Upper lobe of right lung (tissue), 1 donor: ENCODE measurements around the gene SNX13. TPM values are rescaled to one million over a fixed set of nuclear protein-coding genes. Genes with fewer than 3 reads are reported as not detected.

ENCODE experiments used
- ATAC-seq: fragments of 200-7000 bp; cut with Tn5 transposase; one replicate; pipeline ENCODE4 v1.9.1; 2020; ENCODE audit warnings: mild to moderate bottlenecking, moderate library complexity
- DNase-seq: peaks from one replicate; pipeline ENCODE4 v3.0.0-alpha.2; 2020
- H3K27ac ChIP-seq: fragments of 200-600 bp; one replicate; pipeline ENCODE4 v1.8.0; 2022
- H3K27me3 ChIP-seq: fragments of 200-600 bp; one replicate; pipeline ENCODE4 v1.8.0; 2022; ENCODE audit warnings: mild to moderate bottlenecking
- H3K36me3 ChIP-seq: fragments of 200-600 bp; one replicate; pipeline ENCODE4 v1.8.0; 2022
- H3K4me1 ChIP-seq: fragments of 200-600 bp; one replicate; pipeline ENCODE4 v1.8.0; 2022
- H3K4me3 ChIP-seq: fragments of 200-600 bp; one replicate; pipeline ENCODE4 v1.8.0; 2022; ENCODE audit warnings: mild to moderate bottlenecking
- H3K9me3 ChIP-seq: fragments of 200-600 bp; one replicate; pipeline ENCODE4 v1.8.0; 2022
- intact Hi-C: fragments of 100-400 bp; cut with DNase I; formaldehyde crosslinking; loops from one replicate; pipeline ENCODE4 v1.11.0; 2022
- long read RNA-seq: library from polyadenylated mRNA; unstranded; transcript quantifications from one replicate; pipeline ENCODE4 v2.0.0, GENCODE V29; 2021
- total RNA-seq: library from RNA; stranded (reverse); fragmentation: NEBNext Ultra II Directional; extraction: Animal tissue kit (Norgen Biotek cat#: 25700); gene quantifications from one replicate; pipeline ENCODE4 v1.2.1, GENCODE V29; 2021
- TF ChIP-seq, protein P1 (sequence below): fragments of 200-600 bp; IDR thresholded peaks from one replicate; pipeline ENCODE4 v1.8.0; 2022; ENCODE audit warnings: antibody characterized with exemption
- donor health status: DM: no; HTN: yes; CAD: no; lungs with severe emphysema.

Gene SNX13, protein sequence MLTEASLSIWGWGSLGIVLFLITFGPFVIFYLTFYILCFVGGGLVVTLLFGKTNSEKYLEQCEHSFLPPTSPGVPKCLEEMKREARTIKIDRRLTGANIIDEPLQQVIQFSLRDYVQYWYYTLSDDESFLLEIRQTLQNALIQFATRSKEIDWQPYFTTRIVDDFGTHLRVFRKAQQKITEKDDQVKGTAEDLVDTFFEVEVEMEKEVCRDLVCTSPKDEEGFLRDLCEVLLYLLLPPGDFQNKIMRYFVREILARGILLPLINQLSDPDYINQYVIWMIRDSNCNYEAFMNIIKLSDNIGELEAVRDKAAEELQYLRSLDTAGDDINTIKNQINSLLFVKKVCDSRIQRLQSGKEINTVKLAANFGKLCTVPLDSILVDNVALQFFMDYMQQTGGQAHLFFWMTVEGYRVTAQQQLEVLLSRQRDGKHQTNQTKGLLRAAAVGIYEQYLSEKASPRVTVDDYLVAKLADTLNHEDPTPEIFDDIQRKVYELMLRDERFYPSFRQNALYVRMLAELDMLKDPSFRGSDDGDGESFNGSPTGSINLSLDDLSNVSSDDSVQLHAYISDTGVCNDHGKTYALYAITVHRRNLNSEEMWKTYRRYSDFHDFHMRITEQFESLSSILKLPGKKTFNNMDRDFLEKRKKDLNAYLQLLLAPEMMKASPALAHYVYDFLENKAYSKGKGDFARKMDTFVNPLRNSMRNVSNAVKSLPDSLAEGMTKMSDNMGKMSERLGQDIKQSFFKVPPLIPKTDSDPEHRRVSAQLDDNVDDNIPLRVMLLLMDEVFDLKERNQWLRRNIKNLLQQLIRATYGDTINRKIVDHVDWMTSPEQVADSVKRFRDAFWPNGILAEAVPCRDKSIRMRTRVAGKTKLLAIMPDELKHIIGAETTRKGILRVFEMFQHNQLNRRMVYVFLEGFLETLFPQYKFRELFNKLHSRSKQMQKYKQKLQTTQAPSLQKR
- 47.0 TPM for total RNA-seq
- long read RNA-seq, full-length matches to known transcripts = 50 of 77 reads
- long read RNA-seq, partial matches to known transcripts = 5 of 77 reads
- long read RNA-seq, other reads (novel, unspliced or antisense) = 22 of 77 reads

GRCh38 chr7:17940302-17940883 is at the start of gene SNX13:
SNX13 (minus strand) TSS chr7:17940494; CDS start chr7:17940295, 199 bp downstream.
- Histone ChIP-seq H3K9me3 (no peaks in the 10 kb centered on the region), H3K4me1 (peaks cover 32% of the 10 kb centered on the region), H3K27ac (peak within 1 kb of the TSS; percentile 99), H3K27me3 (no peaks in the 10 kb centered on the region), H3K36me3 (no peaks in the 10 kb centered on the region), H3K4me3 (peak within 1 kb of the TSS; percentile 93)
- DNase-seq (peak; percentile 97), ATAC-seq (peak; percentile 99)
- TF ChIP-seq, protein P1, sequence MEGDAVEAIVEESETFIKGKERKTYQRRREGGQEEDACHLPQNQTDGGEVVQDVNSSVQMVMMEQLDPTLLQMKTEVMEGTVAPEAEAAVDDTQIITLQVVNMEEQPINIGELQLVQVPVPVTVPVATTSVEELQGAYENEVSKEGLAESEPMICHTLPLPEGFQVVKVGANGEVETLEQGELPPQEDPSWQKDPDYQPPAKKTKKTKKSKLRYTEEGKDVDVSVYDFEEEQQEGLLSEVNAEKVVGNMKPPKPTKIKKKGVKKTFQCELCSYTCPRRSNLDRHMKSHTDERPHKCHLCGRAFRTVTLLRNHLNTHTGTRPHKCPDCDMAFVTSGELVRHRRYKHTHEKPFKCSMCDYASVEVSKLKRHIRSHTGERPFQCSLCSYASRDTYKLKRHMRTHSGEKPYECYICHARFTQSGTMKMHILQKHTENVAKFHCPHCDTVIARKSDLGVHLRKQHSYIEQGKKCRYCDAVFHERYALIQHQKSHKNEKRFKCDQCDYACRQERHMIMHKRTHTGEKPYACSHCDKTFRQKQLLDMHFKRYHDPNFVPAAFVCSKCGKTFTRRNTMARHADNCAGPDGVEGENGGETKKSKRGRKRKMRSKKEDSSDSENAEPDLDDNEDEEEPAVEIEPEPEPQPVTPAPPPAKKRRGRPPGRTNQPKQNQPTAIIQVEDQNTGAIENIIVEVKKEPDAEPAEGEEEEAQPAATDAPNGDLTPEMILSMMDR = peak; percentile 49
- intact Hi-C loops = no loop called here

- intact Hi-C loops = no loop called here
- TF ChIP-seq, protein P1 = no peak
- no peaks in the 10 kb centered on the region for H3K27me3 ChIP-seq
- DNase-seq = no peak
- H3K27ac ChIP-seq = no peak overlapping the region
- no peaks in the 10 kb centered on the region for H3K4me1 ChIP-seq
- H3K36me3 ChIP-seq = no peaks in the 10 kb centered on the region
- no peaks in the 10 kb centered on the region for H3K9me3 ChIP-seq
- ATAC-seq = no peak
- H3K4me3 ChIP-seq = no peak overlapping the region
Observed at GRCh38 chr7:17989546-17989945, 49.3 kb upstream of the SNX13 start.

DNA sequence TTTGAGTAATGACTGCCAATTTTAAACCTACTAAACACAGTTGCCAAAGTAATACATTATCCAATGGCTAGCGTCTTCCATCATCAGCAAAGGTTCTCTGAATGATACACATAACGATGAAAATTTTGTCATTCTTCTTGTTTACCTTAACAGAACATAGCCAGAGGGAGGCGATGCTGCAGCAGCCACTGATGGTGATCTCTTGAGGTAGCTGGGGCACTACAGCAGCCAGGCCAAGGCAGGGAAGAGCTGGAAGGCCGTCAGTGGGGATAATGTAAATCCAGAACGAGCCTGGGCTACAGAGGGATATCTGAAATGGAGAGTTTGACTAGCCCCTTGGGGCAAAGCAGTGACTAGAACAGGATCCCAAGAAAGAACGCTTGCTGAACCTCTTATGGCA is 48.6 kb upstream of the SNX13 start:
- Histone ChIP-seq H3K27me3 (no peaks in the 10 kb centered on the region), H3K4me3 (no peak overlapping the region), H3K9me3 (no peaks in the 10 kb centered on the region), H3K36me3 (no peaks in the 10 kb centered on the region), H3K27ac (no peak overlapping the region), H3K4me1 (no peaks in the 10 kb centered on the region)
- no peak for ATAC-seq
- intact Hi-C loops = no loop called here
- no peak for DNase-seq
- TF ChIP-seq, protein P1 = no peak

DNA sequence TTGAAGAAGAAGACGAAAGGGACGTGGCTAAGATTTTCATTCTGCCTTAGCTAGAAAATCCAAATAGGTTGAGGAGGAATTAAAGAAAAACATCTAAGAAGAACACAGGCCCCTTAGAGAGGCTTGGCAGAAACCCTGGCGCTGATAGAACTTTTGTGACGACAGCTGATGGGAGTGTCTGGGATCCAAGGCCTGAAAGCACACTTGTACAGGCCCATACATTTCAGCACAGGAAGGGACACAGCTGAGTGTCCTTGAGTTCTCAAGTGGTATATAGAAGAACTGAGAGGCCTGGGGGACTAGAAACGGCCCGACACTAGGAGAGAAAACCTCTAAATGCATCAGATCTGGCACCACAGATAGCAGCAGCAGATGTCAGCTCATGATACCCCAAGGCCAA is 47.8 kb upstream of the SNX13 start:
- H3K27me3 ChIP-seq = no peaks in the 10 kb centered on the region
- no peak overlapping the region for H3K27ac ChIP-seq
- DNase-seq = no peak
- no peak overlapping the region for H3K4me3 ChIP-seq
- TF ChIP-seq, protein P1 = no peak
- intact Hi-C loops = no loop called here
- H3K4me1 ChIP-seq = no peaks in the 10 kb centered on the region
- no peaks in the 10 kb centered on the region for H3K36me3 ChIP-seq
- peak; percentile 77 for ATAC-seq
- H3K9me3 ChIP-seq = no peaks in the 10 kb centered on the region

DNA sequence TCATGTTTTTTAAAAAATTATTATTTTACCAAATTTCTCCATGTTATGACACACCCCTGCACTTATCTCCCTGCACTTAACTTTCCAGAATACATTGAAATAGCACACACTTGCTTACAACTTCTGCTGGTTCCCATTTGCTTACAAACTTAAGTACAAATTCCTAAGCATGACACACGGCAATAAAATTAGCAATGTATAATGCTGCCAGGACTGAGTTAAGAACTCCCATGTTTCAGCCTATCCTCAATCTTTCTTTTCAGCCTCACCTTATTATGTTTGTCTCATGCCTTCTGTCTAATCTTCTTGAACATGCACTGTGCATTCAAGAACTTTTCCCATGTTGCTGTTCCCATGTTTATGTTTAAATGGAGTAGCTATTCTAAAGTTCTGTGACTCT is 46.6 kb upstream of the SNX13 start:
- intact Hi-C loops = no loop called here
- H3K4me1 ChIP-seq = no peaks in the 10 kb centered on the region
- no peak overlapping the region for H3K27ac ChIP-seq

More for the DNA sequence above, 46.6 kb upstream of the SNX13 start:
- ATAC-seq (peak; percentile 68), DNase-seq (no peak)
- H3K4me3 ChIP-seq = no peak overlapping the region
- no peaks in the 10 kb centered on the region for H3K27me3 ChIP-seq
- H3K36me3 ChIP-seq = no peaks in the 10 kb centered on the region
- no peaks in the 10 kb centered on the region for H3K9me3 ChIP-seq
- TF ChIP-seq, protein P1 = no peak
